Measurements from ENCODE around the gene BRINP3. TPM values are rescaled to one million over a fixed set of nuclear protein-coding genes. Genes with fewer than 3 reads are reported as not detected.

The BRINP3 gene
- total RNA-seq, 3 donors from 2014 or later (not counting 1 experiment from before 2014, with no cell fraction given) = not detected

DNA sequence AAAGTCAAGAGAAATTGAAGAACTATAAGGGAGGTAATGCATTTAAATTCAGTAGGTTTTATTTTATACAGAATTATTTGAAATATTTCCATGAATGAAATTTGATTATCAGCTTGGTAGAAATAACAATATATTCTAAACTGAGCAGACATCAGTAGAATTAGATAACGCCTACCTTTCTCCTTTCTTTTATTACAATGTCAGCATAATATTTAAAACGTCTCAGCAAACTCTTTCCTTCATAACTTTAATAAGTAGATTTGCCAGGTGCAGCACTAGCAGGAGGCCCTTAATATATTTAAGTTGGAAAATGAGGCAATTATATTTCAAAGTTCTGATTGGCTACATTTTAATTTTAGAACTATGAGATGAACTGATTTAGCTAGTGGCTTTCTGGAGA, 298.8 kb downstream of the BRINP3 start:
- 80% methylated on average over 1 of the region's 2 CpGs for WGBS (ENCODE audit: insufficient coverage)
- intact Hi-C loops (cut with micrococcal nuclease) = no loop called here

DNA sequence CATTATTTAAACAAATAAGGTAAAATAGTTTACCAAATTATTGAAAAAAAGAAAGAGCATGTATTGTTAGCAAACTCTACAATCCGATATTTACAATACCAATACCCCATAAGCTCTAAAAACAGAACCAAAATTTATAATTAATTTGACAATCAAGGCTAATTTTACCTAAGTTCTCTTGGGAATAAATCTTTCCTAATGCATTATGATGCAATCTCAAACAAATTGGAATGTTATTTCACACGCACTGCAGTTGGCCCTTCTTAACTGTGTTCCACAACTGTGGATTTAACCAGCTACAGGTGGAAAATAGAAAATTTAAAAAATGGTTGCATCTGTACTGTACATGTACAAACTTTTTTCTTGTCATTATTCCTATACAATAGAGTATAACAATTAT, 300.1 kb downstream of the BRINP3 start:
- 89% methylated on average over 1 of the region's 2 CpGs for WGBS (ENCODE audit: insufficient coverage)
- Mint-ChIP-seq H3K4me1 (no peaks in the 10 kb centered on the region), H3K27ac (no peak overlapping the region), H3K27me3 (ENCODE audit: low read depth in 2 of 2) (no peaks in the 10 kb centered on the region), H3K4me3 (no peak overlapping the region), H3K9me3 (peaks cover 11 to 13% of the 10 kb centered on the region in 2 donors), H3K36me3 (peaks cover 12% of the 10 kb centered on the region)
- intact Hi-C loops (cut with micrococcal nuclease) = no loop called here
- Histone ChIP-seq H3K27ac (ENCODE audit: low read length) (no peak overlapping the region), H3K27me3 (ENCODE audit: control insufficient read depth, insufficient read depth, low read length) (no peaks in the 10 kb centered on the region), H3K9me3 (ENCODE audit: control insufficient read depth, insufficient read depth, low read length) (no peaks in the 10 kb centered on the region), H3K4me3 (ENCODE audit: low read length) (no peak overlapping the region), H3K36me3 (ENCODE audit: control insufficient read depth, insufficient read depth, low read length) (no peaks in the 10 kb centered on the region), H3K4me1 (ENCODE audit: control insufficient read depth, insufficient read depth, low read length) (no peaks in the 10 kb centered on the region)
- no peak for ATAC-seq
- no peak for DNase-seq
- TF ChIP-seq, protein P1, sequence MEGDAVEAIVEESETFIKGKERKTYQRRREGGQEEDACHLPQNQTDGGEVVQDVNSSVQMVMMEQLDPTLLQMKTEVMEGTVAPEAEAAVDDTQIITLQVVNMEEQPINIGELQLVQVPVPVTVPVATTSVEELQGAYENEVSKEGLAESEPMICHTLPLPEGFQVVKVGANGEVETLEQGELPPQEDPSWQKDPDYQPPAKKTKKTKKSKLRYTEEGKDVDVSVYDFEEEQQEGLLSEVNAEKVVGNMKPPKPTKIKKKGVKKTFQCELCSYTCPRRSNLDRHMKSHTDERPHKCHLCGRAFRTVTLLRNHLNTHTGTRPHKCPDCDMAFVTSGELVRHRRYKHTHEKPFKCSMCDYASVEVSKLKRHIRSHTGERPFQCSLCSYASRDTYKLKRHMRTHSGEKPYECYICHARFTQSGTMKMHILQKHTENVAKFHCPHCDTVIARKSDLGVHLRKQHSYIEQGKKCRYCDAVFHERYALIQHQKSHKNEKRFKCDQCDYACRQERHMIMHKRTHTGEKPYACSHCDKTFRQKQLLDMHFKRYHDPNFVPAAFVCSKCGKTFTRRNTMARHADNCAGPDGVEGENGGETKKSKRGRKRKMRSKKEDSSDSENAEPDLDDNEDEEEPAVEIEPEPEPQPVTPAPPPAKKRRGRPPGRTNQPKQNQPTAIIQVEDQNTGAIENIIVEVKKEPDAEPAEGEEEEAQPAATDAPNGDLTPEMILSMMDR (IDR thresholded peaks at IDR 0.05) = no peak

More for the DNA sequence above, 298.8 kb downstream of the BRINP3 start:
- peaks cover 14% of the 10 kb centered on the region for H3K36me3 Mint-ChIP-seq
- Histone ChIP-seq H3K4me1 (ENCODE audit: control insufficient read depth, insufficient read depth, low read length) (no peaks in the 10 kb centered on the region), H3K4me3 (ENCODE audit: low read length) (no peak overlapping the region), H3K36me3 (ENCODE audit: control insufficient read depth, insufficient read depth, low read length) (no peaks in the 10 kb centered on the region), H3K27me3 (ENCODE audit: control insufficient read depth, insufficient read depth, low read length) (no peaks in the 10 kb centered on the region), H3K9me3 (ENCODE audit: control insufficient read depth, insufficient read depth, low read length) (no peaks in the 10 kb centered on the region), H3K27ac (ENCODE audit: low read length) (no peak overlapping the region)
- H3K9me3 Mint-ChIP-seq = peaks cover 5 to 11% of the 10 kb centered on the region in 2 donors
- H3K4me1 Mint-ChIP-seq = no peaks in the 10 kb centered on the region
- no peak for ATAC-seq
- H3K27me3 Mint-ChIP-seq (ENCODE audit: low read depth in 2 of 2) = no peaks in the 10 kb centered on the region
- no peak overlapping the region for H3K27ac Mint-ChIP-seq
- no peak for DNase-seq
- TF ChIP-seq, protein P1 (IDR thresholded peaks at IDR 0.05) = no peak
- H3K4me3 Mint-ChIP-seq = no peak overlapping the region

DNA sequence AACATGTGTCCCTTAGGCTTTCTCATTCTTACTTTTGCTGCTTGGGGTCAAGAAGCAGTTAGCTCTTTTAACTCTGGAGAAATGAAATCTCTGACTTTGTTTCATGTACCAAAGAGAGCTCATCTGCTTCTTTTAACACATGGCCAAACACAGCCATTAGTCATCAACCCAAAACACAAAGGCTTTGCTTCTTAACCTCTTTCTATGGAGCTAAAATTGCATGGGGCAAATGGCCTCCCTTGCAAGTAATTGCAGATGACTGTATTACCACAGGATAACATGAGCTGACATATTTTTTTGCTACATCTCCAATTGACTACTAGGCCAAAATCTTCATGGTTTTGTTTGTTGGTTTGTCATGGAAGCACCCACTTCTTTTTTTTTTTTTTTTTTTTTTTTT, 300.9 kb downstream of the BRINP3 start:
- ATAC-seq (no peak), DNase-seq (no peak)
- Histone ChIP-seq H3K4me3 (ENCODE audit: low read length) (no peak overlapping the region), H3K27me3 (ENCODE audit: control insufficient read depth, insufficient read depth, low read length) (no peaks in the 10 kb centered on the region), H3K4me1 (ENCODE audit: control insufficient read depth, insufficient read depth, low read length) (no peaks in the 10 kb centered on the region), H3K36me3 (ENCODE audit: control insufficient read depth, insufficient read depth, low read length) (no peaks in the 10 kb centered on the region), H3K27ac (ENCODE audit: low read length) (no peak overlapping the region), H3K9me3 (ENCODE audit: control insufficient read depth, insufficient read depth, low read length) (no peaks in the 10 kb centered on the region)
- Mint-ChIP-seq H3K36me3 (peaks cover 6% of the 10 kb centered on the region), H3K27ac (no peak overlapping the region), H3K9me3 (peaks cover 8 to 13% of the 10 kb centered on the region in 2 donors), H3K4me1 (no peaks in the 10 kb centered on the region), H3K4me3 (no peak overlapping the region), H3K27me3 (ENCODE audit: low read depth in 2 of 2) (no peaks in the 10 kb centered on the region)
- TF ChIP-seq, protein P1 (IDR thresholded peaks at IDR 0.05) = no peak
- intact Hi-C loops (cut with micrococcal nuclease) = no loop called here

DNA sequence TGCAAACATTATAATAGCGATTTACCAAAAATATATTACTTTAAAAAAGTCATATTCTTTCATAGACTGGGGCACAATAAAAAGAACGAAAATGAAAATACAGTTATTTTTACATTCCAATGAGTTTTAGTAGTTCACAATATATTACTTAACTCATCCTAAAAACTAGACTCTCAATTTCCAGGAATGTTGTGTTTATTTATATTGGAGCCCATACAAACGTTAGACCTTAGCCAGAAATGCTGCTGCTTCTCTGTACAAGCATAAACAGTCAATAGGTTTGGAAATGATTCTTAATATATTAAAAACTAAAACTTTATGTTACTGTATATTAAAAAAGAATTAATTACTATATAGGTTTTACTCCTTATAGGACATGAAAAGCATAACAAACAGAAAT, 302.3 kb downstream of the BRINP3 start:
- no peak overlapping the region for H3K4me3 ChIP-seq (ENCODE audit: low read length)
- ATAC-seq = no peak
- Mint-ChIP-seq H3K4me1 (no peaks in the 10 kb centered on the region), H3K4me3 (no peak overlapping the region), H3K36me3 (peaks cover 6% of the 10 kb centered on the region), H3K27me3 (ENCODE audit: low read depth in 2 of 2) (no peaks in the 10 kb centered on the region), H3K9me3 (peaks cover 10 to 15% of the 10 kb centered on the region in 2 donors), H3K27ac (no peak overlapping the region)
- intact Hi-C loops (cut with micrococcal nuclease) = no loop called here
- no peaks in the 10 kb centered on the region for H3K27me3 ChIP-seq (ENCODE audit: control insufficient read depth, insufficient read depth, low read length)
- no peaks in the 10 kb centered on the region for H3K36me3 ChIP-seq (ENCODE audit: control insufficient read depth, insufficient read depth, low read length)
- no peaks in the 10 kb centered on the region for H3K4me1 ChIP-seq (ENCODE audit: control insufficient read depth, insufficient read depth, low read length)
- WGBS (ENCODE audit: insufficient coverage) = no CpG with 5 or more reads among the region's 3 CpGs
- no peak overlapping the region for H3K27ac ChIP-seq (ENCODE audit: low read length)
- no peak for DNase-seq
- TF ChIP-seq, protein P1 (IDR thresholded peaks at IDR 0.05) = no peak
- H3K9me3 ChIP-seq (ENCODE audit: control insufficient read depth, insufficient read depth, low read length) = no peaks in the 10 kb centered on the region

Data from natural killer cell (primary cell).